HG02798 (cell line): Measurements from ENCODE around the gene ONECUT1.

Source experiments
- ATAC-seq: cut with Tn5 transposase; IDR thresholded peaks from one replicate; pipeline ENCODE4 v1.9.1; 2021; ENCODE audit warnings: mild to moderate bottlenecking; ENCODE audit not compliant: unreplicated experiment, poor library complexity

ONECUT1 gene

DNA sequence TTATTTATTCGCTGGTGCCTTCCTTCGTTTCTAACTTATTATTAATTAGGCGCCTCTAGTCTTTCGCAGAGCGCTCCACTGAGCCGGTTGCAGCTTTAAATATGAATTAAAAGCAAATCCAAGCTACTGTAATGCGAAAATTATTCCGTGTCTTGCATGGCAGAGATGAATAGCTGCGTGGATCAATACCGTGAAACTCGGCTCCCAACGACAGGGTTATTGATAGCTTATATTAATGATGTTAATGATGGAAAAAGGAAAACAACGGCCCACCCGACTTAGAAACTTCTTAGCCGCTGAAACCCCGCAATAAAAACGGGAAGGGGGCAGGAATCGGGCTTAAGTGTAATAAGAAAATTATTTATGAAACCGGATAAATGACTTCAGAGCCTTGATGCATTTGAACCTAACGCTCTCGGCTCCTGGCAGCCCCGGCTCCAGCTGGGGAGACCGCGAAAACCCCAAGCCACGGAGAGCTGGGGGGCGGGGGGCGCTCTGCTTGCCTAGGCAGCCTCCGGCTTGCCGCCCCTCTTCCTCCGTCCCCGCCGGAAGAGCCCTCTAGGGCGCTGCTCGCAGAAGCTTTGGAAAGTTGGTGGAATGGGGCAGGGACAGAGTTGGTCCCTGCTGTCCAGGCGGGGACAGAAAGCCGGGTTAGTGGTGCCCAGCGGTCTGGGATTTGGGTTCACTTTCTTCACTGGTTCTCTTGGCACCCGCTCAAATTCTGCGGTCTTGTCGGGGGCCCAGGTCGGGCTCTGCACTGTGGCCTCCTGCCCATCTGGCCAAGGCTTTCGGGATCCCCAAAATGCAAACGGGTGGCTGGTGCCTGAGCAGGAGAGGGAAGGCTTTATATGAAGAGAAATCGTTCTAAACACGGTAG, 7.7 kb upstream of the ONECUT1 start:
- no peak for ATAC-seq

DNA sequence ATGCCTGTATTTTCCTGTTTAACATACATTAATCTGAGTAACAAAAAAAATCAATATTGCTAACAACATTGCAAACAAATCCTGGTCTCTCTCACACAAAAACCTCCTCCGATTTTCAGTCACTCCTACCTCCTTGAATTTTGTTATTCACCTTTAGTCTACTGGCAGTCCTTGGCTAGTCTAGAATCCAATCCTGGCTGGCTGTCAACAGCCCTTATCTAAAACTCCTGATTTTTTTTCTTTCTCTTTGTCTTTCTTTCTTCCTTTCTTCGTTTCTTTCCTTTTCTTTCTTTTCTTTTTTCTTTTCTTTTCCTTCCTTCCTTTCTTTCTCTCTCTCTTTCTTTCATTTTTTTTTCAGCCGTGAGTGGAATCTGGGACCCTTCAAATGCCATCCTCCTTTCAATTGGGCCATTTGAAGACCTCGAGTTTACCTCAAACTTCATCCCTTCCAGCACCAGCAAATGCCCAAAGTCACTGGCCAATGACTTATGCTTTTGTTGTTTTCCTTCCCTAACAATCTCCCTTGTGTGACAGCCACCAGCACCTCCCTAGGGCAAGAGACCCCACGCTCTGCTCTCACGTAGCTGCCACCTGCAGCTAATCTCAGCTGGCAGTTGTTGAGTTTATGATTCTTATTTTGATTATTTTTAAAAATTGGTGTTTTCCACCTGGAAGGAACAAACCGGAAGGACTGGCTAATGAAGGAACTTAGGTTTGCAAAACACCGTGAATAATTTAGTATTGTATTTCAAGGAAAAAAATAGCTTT, 6.8 kb upstream of the ONECUT1 start:
- ATAC-seq: no peak

DNA sequence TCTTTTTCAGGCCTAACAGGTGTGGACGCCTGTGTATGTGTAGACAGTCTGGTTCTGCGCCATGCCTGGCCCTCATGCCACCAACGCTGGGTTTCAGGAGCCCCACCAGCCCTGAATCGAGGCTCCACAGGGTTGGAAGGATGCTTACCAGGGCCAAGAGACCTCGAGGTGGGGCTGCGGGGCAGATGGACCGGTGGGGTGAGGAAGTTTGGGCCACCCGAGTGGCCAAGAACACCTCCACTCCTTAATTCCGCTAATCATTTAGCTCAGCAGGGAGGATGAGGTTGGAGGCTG, 6.0 kb upstream of the ONECUT1 start:
- no peak for ATAC-seq

DNA sequence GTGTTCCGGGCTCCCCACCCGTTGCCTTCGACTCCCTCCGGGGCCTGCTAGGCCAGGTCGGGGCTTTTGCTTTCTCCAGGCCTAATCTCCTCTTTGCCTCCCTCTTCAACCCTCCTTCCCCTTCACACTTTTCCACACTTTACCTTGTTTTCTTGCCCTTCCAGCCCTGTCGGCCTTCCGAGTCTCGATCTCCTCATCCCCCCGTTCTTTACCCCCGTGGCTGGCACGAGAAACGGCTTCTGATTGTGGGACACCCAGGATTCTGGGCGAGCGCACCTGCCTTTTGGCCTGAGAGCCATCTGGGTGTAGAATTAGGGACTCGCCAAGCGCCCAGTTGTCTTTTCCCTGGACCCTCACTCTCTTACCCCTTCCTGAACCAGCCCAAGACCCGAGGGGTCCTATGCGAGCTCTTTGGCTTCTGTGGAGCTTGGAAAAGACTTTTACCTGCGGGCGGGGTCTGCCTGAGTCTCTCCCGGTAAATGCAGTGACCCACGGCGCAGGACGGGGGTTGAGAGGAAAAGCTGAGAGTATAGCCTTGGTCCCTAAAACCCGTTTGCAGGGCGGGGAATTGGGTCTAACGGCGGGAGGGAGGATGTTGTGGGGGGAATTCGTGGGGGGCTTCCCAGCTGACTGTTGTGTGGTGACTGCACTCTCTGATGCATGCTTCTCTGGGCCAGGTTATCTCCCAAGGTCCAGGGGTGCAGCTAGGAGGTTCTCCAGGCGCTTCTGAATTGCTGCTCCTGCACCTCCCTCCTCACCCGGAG, 5.5 kb upstream of the ONECUT1 start:
- ATAC-seq: no peak

DNA sequence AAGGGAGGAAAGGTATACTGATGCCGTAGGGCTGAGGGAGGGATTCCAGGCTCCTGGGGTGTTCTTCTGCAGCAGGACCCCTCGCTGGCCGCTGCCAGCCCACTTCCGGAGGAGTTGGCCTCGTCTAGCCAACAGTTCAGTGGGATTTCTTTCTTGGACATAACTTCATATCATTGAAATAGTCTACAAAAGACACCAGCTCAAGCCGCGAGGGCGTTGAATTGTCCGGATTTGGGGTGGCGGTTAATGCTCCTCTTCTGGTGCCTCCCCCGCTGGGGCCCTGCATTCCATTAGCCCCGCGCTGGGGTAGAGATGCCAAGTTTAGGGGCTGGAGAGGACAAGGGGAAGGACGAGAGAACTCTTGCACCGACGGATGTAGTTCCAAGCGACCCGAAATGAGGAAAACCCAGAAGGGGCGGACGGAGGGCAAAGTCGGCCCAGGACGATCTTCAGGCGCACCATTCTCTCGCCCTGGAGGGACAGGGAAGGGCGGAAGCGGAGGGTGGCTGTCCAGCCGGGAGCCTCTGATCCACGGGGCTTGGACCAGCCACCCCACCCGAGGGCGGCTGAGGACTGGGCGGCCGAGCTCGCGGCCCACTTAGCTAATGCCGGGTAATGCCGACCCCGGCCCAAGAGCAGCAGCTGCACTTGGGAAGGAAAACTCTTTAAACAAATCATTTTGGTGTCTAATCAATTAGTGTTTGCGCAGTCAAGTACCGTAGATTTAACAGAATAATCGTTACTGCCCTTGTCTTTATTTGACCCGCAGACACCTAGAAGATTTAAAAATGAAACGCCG, 4.7 kb upstream of the ONECUT1 start:
- no peak for ATAC-seq

DNA sequence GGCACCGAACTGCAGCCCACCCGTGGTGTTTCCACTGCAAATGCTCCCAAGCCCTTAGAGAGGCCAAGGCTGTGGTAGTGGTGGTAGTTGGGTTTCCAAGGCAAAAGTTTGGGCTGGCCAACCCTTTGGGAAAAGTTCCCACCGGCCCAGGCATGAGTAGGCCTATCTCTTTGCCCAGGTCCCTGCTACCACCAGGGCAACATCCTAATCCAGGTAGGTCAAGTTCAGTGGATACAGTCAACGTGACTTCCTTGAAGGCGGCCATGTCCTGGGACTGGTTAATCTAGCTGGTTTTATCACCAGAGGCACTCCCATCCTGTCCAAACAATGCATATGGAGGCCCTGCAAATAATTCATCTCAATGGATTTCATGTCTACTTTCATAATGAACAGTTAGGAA, 1.6 kb upstream of the ONECUT1 start:
- ATAC-seq: no peak

DNA sequence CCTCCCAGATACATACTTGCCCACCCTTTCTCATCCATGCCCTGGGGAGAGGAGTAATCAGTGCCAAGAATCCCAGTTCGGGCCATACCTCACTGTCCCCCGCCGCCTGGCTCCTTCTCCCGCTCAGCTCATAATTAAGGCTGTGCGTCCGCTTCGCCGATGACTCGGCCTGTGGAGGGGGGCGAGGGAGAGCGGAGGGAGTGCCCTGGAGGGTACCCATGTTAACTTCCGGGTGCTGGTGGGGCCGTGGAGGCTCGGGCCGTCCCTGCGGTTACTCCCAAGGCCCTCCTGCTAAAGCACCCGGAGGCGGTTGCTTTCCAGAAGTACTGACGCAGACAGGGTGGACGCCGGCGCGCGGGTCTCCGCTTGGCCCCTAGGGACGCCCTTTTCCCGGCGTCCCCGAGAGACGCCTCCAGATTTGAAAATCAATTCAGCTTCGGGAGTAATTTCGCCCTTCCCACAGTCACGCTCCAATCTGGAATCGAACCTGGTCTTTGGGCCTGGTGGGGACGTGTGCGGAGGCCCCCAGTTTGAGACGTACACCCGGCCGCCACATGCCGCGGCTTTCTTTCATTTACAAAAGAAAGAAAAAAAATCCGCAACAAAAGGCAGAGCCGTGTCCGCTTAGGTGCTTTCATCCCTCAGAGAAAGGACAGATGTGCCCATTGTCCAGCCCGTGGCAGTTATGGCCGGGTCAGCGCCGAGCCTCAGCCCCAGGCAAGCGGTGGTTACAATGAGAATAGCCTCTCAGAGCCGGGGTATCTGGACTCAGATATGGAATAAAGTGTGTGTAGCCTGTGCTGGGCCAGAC, 1.0 kb upstream of the ONECUT1 start:
- ATAC-seq: no peak

DNA sequence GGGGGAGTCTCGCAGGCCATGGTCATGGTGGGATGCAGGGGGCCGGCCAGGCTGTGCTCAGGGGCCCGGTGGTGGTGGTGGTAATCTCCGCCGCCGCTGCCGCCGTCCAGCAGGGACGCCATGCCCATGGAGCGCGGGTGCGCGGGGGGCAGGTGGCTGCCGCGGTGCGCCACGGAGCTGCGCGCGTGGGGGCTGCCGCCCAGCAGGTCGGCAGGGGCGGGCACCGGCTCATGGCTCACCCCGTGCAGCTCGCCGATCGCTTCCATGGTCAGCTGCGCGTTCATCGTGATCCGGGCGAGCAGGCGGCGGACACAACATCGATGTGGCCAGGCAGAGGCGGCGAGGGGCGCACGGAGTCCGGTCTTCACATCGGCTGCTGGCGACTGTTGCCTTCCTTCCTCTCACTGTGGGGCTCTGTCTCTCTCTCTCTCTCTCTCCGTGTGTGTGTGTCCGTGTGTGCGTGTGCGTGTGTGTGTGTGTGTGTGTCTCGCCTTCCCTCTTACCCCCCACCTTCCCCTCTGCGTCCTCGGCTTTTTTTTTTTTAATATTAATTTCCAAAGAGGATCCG, 451 bp downstream of the ONECUT1 start:
- no peak for ATAC-seq

DNA sequence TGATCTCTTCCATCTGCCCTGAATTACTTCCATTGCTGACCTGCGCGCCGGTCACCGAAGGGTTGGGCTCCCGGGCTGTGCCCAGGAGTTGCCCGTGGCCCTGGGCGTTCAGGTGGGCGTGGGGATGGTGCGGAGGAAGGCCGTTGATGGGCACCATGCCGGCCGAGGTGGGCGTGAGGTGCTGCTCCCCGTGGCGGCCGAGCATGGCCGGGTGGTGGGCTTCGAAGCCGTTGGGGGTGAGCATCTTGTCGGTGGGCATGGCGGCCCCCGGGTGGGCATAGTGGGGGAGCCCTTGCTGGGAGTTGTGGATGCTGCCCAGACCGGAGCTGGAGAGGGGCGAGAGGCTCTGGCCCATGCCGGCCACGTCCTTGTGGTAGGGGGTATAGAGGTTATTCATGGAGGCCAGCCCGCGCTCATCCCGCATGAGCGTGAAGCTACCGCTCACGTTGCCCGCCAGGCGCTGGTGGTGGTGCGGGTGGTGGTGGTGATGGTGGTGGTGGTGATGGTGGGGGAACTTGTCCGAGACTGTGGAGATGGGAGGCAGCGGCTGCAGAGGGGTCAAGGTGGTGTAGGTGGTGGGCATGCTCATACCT, 1.0 kb downstream of the ONECUT1 start:
- ATAC-seq: no peak

DNA sequence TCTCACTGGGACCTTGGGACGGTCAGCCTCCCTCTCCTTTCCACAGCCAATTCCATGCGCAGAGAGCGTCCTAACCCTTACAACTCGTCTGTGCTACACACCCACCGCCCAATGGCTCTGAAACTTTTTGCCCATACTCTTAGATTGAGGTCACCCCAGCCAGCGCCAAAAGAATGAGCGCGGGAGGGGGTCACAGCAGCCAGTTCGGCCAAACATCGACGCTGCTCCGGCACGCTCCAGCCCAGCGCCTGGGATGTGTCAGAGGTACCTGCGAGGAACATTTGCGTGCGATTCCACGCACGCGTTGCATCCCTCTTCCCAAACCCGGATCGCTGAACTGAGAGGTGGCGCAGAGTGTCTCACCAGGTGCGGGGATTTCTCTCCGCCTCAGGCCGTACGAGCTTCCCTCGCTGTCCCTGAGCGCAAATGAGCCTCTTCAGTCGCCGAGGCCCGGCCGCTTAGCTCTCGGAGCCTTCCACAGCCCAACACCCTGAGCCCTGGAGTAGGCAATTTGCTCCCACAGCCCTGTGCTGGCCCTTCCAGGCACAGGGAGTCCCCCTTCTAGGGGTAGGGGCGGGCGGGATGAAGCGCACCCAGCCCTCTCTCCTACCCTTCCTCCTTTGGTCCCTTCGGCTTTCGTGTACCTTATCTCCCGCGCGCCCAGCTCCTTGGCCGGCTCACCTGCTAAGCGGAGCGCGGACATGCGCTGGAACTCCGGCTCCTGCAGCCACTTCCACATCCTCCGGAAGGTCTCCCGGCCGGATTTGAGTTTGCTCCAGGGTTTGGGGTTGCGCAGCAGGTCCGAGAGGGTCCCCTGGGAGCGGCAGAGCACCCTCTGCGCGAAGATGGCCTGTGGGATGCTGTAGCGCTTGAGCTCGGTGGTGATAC, 1.8 kb downstream of the ONECUT1 start:
- ATAC-seq: no peak

DNA sequence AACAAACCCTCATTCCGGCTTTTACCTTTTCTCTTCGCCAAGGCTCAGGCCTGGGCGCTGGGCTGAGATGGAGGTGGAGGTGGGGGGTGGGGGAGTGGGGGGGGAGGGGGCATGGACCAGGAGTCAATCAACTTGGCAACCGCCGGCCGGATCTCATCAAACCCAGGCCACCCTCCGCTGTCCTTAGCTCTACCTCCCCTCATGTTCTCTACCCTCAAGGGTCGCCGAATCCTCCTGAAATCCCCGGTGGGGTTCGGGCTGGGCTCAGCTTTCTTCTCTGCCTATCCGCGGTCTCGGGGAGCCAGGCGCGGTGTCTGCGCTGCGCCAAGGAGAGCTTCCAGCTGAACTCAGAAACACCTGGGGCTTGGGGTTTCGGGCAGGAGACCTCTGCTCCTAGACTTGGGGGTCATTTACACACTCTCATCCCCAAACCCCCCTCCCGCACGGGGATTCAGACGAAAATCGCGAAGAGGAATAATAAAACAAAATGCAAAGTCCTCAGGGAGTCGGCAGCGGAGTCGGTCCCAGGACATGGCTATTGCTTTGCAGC, 2.5 kb downstream of the ONECUT1 start:
- ATAC-seq: no peak

DNA sequence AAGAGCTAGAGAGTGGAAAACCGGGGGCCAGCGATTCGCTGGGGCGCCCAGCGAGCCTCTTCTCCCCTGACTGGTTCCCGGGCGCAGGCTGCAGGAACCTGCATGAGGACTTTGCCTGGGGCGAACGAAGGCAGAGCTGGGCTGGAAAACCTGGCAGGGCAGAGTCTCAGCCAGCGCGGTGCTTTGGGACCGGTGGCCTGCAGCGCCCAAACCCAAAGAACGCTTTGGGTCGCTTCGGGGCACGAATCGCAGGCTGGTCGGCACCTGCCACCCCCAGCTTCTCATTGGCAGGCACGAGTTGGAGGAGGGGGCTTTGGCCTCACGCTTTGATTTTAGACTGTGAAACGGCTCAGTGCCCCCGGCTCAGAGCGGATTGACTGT, 3.0 kb downstream of the ONECUT1 start:
- no peak for ATAC-seq

DNA sequence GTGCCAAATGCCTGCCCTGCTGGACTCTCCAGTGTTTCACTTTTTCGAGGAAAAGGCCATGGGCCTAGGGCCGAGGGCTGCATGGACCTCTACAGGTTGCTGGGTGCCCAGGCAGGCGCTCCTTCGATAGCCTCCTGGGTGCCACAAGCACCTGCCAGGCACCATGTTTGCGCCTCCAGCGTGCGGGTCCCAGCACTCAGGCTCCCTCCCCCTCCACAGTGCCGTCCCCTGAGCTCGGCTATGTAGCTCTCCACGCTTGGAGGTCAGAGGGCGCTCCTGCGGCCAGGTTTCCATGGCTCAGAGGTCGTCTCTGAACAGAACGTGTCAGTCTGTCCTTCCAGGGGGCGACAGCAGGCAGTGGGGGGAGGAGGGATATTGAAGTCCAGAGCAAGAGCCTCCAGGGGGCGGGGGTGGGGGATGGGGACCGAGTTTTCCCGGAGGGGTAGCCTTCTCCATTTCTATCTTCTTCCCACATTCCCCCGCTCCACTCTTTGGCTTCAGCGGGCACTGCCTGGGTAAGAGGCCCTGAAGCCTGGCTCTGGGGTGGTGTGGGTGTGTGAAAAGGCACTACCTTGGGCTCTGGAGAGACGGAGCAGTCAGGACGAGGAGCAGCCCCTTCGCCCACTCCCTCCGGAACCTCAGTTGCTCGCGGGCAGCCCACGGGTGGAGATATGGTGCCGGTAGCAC, 3.6 kb downstream of the ONECUT1 start:
- ATAC-seq: no peak

DNA sequence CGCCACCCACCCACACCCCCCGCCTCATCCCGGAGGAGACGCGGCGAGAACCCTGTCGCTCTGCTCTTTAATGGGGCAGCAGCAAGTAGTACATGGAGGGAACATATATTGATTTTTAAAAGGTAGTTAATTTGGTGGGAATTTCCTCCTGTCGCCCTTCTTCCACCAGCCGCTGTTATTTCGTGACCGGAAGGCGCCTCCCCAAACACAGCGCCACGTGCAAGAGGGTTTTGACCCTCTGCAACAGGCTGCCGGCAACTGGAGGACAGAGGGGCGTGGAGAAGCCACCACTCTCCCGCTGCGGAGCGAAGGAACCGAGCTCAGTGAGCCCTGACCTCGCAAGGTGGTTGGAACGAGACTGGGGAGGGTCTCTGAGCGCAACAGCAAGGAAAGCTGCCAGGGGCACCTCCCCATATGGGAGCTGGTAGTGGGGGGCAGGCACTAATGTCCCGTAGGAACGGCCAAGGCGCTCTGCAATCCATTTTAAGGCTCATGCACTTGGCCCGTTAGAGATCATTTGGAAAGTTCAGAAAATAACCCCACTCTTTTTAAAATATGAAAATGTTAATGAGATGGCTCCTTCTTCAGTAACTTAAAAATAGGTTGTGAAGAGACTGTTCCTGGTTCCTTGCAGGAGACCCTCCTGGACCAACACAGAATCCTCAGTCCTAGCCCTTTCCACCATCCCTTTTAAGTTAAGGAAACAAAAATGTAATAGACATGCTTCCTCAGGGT, 4.3 kb downstream of the ONECUT1 start:
- no peak for ATAC-seq

DNA sequence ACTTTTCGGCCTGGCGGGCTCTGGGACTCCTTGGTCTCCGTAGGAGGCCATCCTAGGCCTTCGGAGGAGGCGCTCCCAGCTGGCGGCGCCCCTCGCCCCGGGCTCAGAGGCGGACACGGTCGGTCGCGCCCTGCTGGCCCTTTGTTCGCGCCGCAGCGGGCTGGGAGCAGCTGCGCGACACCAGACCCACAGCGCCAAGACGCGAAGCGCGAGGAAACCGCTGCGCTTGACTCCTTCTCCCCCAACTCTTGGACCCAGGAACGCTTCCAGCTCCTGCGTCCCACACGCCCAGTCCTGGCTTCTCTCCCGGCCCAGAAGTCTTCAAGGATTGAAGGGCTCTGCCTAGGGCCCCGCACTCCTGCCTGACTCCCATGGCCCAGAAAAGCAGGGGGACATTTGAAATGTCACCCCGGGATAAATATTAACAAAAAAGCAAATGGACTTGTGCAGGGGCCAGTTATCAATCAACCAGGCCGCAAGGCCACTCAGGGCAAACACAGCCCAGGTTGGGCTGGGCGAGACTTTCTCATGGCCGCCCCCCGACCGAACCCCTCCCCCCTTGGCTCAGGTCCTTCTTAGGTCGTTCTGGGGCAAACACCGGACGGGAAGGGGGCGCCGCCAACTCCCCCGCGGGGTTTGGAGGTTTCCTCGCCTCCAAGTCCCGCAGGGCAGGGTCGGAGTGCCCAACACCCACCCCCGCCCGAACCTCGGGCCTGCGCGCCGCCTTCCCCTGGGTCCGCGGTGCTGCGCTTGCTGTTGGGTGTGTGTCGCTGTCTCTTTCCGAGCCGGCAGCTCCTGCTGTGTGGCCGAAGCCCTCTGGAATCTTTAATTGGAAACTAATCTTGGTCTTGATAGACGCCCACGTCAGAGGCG, 5.1 kb downstream of the ONECUT1 start:
- ATAC-seq: no peak
